ENCODE measurements around the gene ADGRL1. TPM values are rescaled to one million over a fixed set of nuclear protein-coding genes. Genes with fewer than 3 reads are reported as not detected.
A peak's percentile ranks its signal among the peaks of the same experiment; 100 is the strongest.
"Not testable (repeated sequence)": the region's sequence is repeated elsewhere in the genome, so short reads cannot be mapped to it uniquely, and the experiment has no call there.

Gene ADGRL1
- total and polyA plus RNA-seq, 10 of the 15 experiments (the other 5 are each of a cell fraction or from before 2014, with no cell fraction given), result 0.05 to 4.8 (median 0.71) TPM

DNA sequence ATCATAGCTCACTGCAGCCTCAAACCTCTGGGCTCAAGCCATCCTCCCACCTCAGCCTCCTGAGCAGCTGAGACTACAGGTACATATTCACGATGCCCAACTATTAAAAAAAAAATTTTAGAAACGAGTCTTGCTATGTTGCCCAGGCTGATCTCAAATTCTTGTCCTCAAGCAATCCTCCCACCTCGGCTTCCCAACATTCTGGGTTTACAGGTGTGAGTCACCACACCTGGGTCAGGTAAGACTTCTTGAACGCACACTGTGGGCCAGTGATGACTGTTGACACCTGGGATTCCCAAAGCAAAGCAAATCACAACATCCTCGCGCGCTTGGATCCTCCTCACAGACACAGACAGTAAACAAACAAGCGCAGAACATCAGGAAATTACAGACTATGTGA is 4.5 kb downstream of the ADGRL1 start:
- SMC1A ChIA-PET (ENCODE audit: uncharacterized antibody, unreplicated experiment); ATAC-seq; H3K36me3 ChIP-seq (ENCODE audit: control insufficient read depth in 2 of 2, insufficient read depth in 2 of 2, low read length in 1 of 2); DNase-seq (ENCODE audit: low read depth, low spot score); in situ Hi-C loops (cut with MboI); FAIRE-seq; H3K79me2 ChIP-seq (ENCODE audit: control insufficient read depth, insufficient read depth, low read length); H3K27me3 ChIP-seq (replicated peaks in 1 of 2; ENCODE audit: control insufficient read depth in 2 of 2, insufficient read depth in 2 of 2, low read length in 1 of 2); RAD21 ChIA-PET (ENCODE audit: unreplicated experiment); H3K27ac ChIP-seq (ENCODE audit: control insufficient read depth, insufficient read depth); H3K4me2 ChIP-seq (ENCODE audit: control insufficient read depth, insufficient read depth); H3K9me3 ChIP-seq (replicated peaks; ENCODE audit: control insufficient read depth, insufficient read depth, low read length); BruUV-seq (replicated peaks); H3K4me3 ChIP-seq; H2AFZ ChIP-seq (ENCODE audit: control insufficient read depth, low read depth, low read length); H3K9ac ChIP-seq (ENCODE audit: control insufficient read depth, insufficient read depth, low read length); POLR2A ChIA-PET; H3K4me1 ChIP-seq (ENCODE audit: control insufficient read depth, insufficient read depth, low read length); H4K20me1 ChIP-seq (ENCODE audit: control insufficient read depth, insufficient read depth): not testable (repeated sequence)
- CTCF ChIA-PET, result interaction anchor here (0.6 to 1.9 kb wide), 2 partner anchors 117 to 119 kb away, joined by 5 to 9 read pairs; no protein-coding TSS in a partner anchor
- WGBS (ENCODE audit: insufficient coverage, insufficient replicate concordance, low lambda C conversion rate, missing lambda C conversion rate), result 48% methylated on average over 8 of the region's 8 CpGs
- intact Hi-C loops (cut with micrococcal nuclease; ENCODE audit: unreplicated experiment), result loop anchor here (10.0 kb wide), 1 partner anchor 283 kb away; no protein-coding TSS in a partner anchor

- ChIA-PET POLR2A (interaction anchor here (0.6 to 0.9 kb wide), 3 partner anchors 103 to 169 kb away, joined by 3 to 7 read pairs (median 4); no protein-coding TSS in a partner anchor), SMC1A (ENCODE audit: uncharacterized antibody, unreplicated experiment) (interaction anchor here (0.6 to 3.0 kb wide), 4 partner anchors 81 to 416 kb away, joined by 3 to 35 read pairs (median 4); no protein-coding TSS in a partner anchor), CTCF (interaction anchor here (0.6 to 3.5 kb wide), 18 partner anchors 17 to 280 kb away, joined by 3 to 95 read pairs (median 6); partner anchors contain the start of gene ASF1B), RAD21 (ENCODE audit: unreplicated experiment) (interaction anchor here (0.6 to 3.0 kb wide), 8 partner anchors 64 to 206 kb away, joined by 3 to 33 read pairs (median 4); partner anchors contain the start of gene ASF1B)
- H3K4me3 ChIP-seq; H3K9ac ChIP-seq (ENCODE audit: control insufficient read depth, insufficient read depth, low read length); in situ Hi-C loops (cut with MboI); BruUV-seq (replicated peaks); DNase-seq (ENCODE audit: low read depth, low spot score); H3K9me3 ChIP-seq (replicated peaks; ENCODE audit: control insufficient read depth, insufficient read depth, low read length); H3K4me2 ChIP-seq (ENCODE audit: control insufficient read depth, insufficient read depth); H4K20me1 ChIP-seq (ENCODE audit: control insufficient read depth, insufficient read depth); H3K36me3 ChIP-seq (ENCODE audit: control insufficient read depth in 2 of 2, insufficient read depth in 2 of 2, low read length in 1 of 2); H3K79me2 ChIP-seq (ENCODE audit: control insufficient read depth, insufficient read depth, low read length); H2AFZ ChIP-seq (ENCODE audit: control insufficient read depth, low read depth, low read length); H3K27me3 ChIP-seq (replicated peaks in 1 of 2; ENCODE audit: control insufficient read depth in 2 of 2, insufficient read depth in 2 of 2, low read length in 1 of 2); H3K27ac ChIP-seq (ENCODE audit: control insufficient read depth, insufficient read depth); H3K4me1 ChIP-seq (ENCODE audit: control insufficient read depth, insufficient read depth, low read length): not testable (repeated sequence)
- ATAC-seq, result peak; percentile 88
- TF ChIP-seq CTCF (IDR thresholded peaks at IDR 0.05 in 2 of 3, conservative IDR thresholded peaks at IDR 0.05 in 1 of 3; ENCODE audit: control insufficient read depth in 2 of 3, extremely low read depth in 1 of 3, insufficient read depth in 1 of 3, low read depth in 3 of 3, low read length in 3 of 3) (peak; percentile 45 to 64 (median 55)), BHLHE40 (IDR thresholded peaks at IDR 0.05; ENCODE audit: borderline replicate concordance in 1 of 2, low read depth in 2 of 2, low read length in 1 of 2) (0 out of 4 replicates have a peak, but pooled peaks of 1 of the 2 experiments have one; percentile 6), YY1 (IDR thresholded peaks at IDR 0.05; ENCODE audit: low read depth, low read length) (peak; percentile 52; the same call in 1 of the 2 replicates), RAD21 (IDR thresholded peaks at IDR 0.05; ENCODE audit: insufficient read depth, low read depth, low read length) (peak; percentile 51), SMC3 (IDR thresholded peaks at IDR 0.05; ENCODE audit: borderline replicate concordance, low read length) (peak; percentile 56), PAX5 (IDR thresholded peaks at IDR 0.05; ENCODE audit: borderline replicate concordance, low read depth, low read length) (0 out of 2 replicates have a peak, but pooled peaks have one; percentile 59)
- FAIRE-seq, result peak; percentile 81
- WGBS (ENCODE audit: insufficient coverage, insufficient replicate concordance, low lambda C conversion rate, missing lambda C conversion rate), result 41% methylated on average over 24 of the region's 24 CpGs
- intact Hi-C loops (cut with micrococcal nuclease; ENCODE audit: unreplicated experiment), result loop anchor here (1.0 to 10.0 kb wide), 2 partner anchors 148 to 285 kb away; no protein-coding TSS in a partner anchor
Measured at GRCh38 chr19:14200147-14200841, 5.7 kb downstream of the ADGRL1 start.

Measured in GM12878 (cell line).